SK-N-SH (cell line): ENCODE measurements around the gene PHACTR4. TPM values are rescaled to one million over a fixed set of nuclear protein-coding genes. Genes with fewer than 3 reads are reported as not detected.

Source experiments
- CTCF ChIA-PET: fragments of 300-600, 350-600 bp; formaldehyde crosslinking; extraction: SDS; loops from one replicate; lab custom pipeline; 2021; lab: Yijun Ruan, JAX
- POLR2A ChIA-PET: fragments of 350-600 bp; sonication (Branson Sonifier 250); formaldehyde crosslinking; extraction: SDS; loops from one replicate; lab custom pipeline; 2020; ENCODE audit warnings: antibody characterized with exemption, inconsistent platforms; lab: Yijun Ruan, JAX
- DNase-seq: peaks from one replicate; pipeline ENCODE4 v3.0.0; 2012
- H2AFZ ChIP-seq: fragments of 200-600 bp; sonication (generic); 2 replicates; pipeline ENCODE4 v1.8.1; 2016; ENCODE audit warnings: antibody characterized with exemption, mild to moderate bottlenecking, low read depth
- H3F3A ChIP-seq: fragments of 200-600 bp; sonication (generic); replicated peaks from 2 replicates; pipeline ENCODE3; 2016; ENCODE audit warnings: antibody characterized with exemption, mild to moderate bottlenecking; ENCODE audit not compliant: insufficient read depth
- H3K27ac ChIP-seq, 2 experiments: fragments of 200-500 bp in 1 of 2; fragments of 200-600 bp in 1 of 2; sonication (Bioruptor generic) in 1 of 2; sonication (generic), shearing (Covaris generic) in 1 of 2; 2 replicates each; pipeline versions ENCODE4 v1.5.1 to v1.6.1; 2014 to 2016; ENCODE audit warnings: low read depth in 2 of 2, inconsistent platforms in 1 of 2, low read length in 1 of 2, mild to moderate bottlenecking in 1 of 2, mixed read lengths in 1 of 2
- H3K27me3 ChIP-seq: fragments of 200-600 bp; sonication (generic), shearing (Covaris generic); 2 replicates; pipeline ENCODE4 v1.6.1; 2016; ENCODE audit warnings: mixed run types; ENCODE audit not compliant: insufficient read depth
- H3K36me3 ChIP-seq, 2 experiments: fragments of 200-500 bp in 1 of 2; fragments of 200-600 bp in 1 of 2; sonication (Bioruptor generic) in 1 of 2; sonication (generic) in 1 of 2; replicated peaks in 1 of 2; 2 replicates each; pipeline versions ENCODE3 to v1.5.1; 2014 to 2016; ENCODE audit warnings: low read length in 1 of 2, mild to moderate bottlenecking in 1 of 2; ENCODE audit not compliant: insufficient read depth in 2 of 2, control insufficient read depth in 1 of 2
- H3K4me1 ChIP-seq, 2 experiments: fragments of 200-500 bp in 1 of 2; fragments of 200-600 bp in 1 of 2; sonication (Bioruptor generic) in 1 of 2; sonication (generic), shearing (Covaris generic) in 1 of 2; 2 replicates each; pipeline versions ENCODE4 v1.5.1 to v1.6.1; 2014 to 2016; ENCODE audit warnings: low read depth in 1 of 2, low read length in 1 of 2, mixed run types in 1 of 2; ENCODE audit not compliant: insufficient read depth in 2 of 2, control insufficient read depth in 1 of 2
- H3K4me2 ChIP-seq: fragments of 200-600 bp; sonication (generic), shearing (Covaris generic); 2 replicates; pipeline ENCODE4 v1.6.1; 2017; ENCODE audit warnings: mixed run types
- H3K4me3 ChIP-seq, 2 experiments: fragments of 200-500 bp in 1 of 2; fragments of 200-600 bp in 1 of 2; sonication (Bioruptor generic) in 1 of 2; sonication (generic), shearing (Covaris generic) in 1 of 2; 2 replicates each; pipeline versions ENCODE4 v1.5.1 to v1.8.1; 2014 to 2016; ENCODE audit warnings: low read depth in 2 of 2, inconsistent platforms in 1 of 2, low read length in 1 of 2, mild to moderate bottlenecking in 1 of 2, mixed read lengths in 1 of 2, moderate library complexity in 1 of 2
- H3K79me2 ChIP-seq: fragments of 200-600 bp; sonication (generic); 2 replicates; pipeline ENCODE4 v1.8.1; 2017; ENCODE audit warnings: mild to moderate bottlenecking; ENCODE audit not compliant: insufficient read depth
- H3K9ac ChIP-seq: fragments of 200-600 bp; sonication (generic); 2 replicates; pipeline ENCODE4 v1.6.1; 2017; ENCODE audit warnings: mixed run types
- H3K9me2 ChIP-seq: fragments of 200-600 bp; sonication (generic); 2 replicates; pipeline ENCODE4 v1.6.1; 2017; ENCODE audit warnings: mixed run types
- H3K9me3 ChIP-seq: fragments of 200-600 bp; sonication (generic); 2 replicates; pipeline ENCODE4 v1.6.1; 2017; ENCODE audit warnings: mixed run types, mild to moderate bottlenecking, moderate library complexity
- H4K20me1 ChIP-seq: fragments of 200-600 bp; sonication (generic); 2 replicates; pipeline ENCODE4 v1.6.1; 2017; ENCODE audit warnings: mild to moderate bottlenecking, mixed run types; ENCODE audit not compliant: insufficient read depth
- EP300 ChIP-seq, 2 experiments: IDR thresholded peaks; 2 replicates each; pipeline versions ENCODE4 v1.4.0 to v1.6.1; 2012; ENCODE audit warnings: borderline replicate concordance in 1 of 2, low read depth in 1 of 2, low read length in 1 of 2
- EZH2phosphoT487 ChIP-seq: fragments of 200-600 bp; sonication (generic); IDR thresholded peaks from 2 replicates; pipeline ENCODE4 v1.6.1; 2017; ENCODE audit warnings: low read depth, mixed run types, mild to moderate bottlenecking, antibody characterized with exemption, moderate library complexity, borderline replicate concordance
- FOXJ3 ChIP-seq: sonication (generic); formaldehyde crosslinking; IDR thresholded peaks from 2 replicates; pipeline ENCODE4 v1.5.1; 2020; ENCODE audit warnings: mild to moderate bottlenecking, missing genetic modification reagents
- GABPA ChIP-seq: IDR thresholded peaks from 2 replicates; pipeline ENCODE4 v1.4.0; 2012; ENCODE audit warnings: low read depth, mild to moderate bottlenecking
- GATA2 ChIP-seq: sonication (generic); formaldehyde crosslinking; IDR thresholded peaks from 2 replicates; pipeline ENCODE4 v1.5.0; 2020; ENCODE audit warnings: mild to moderate bottlenecking, missing genetic modification reagents
- MXI1 ChIP-seq: IDR thresholded peaks from 2 replicates; pipeline ENCODE4 v1.6.1; 2012; ENCODE audit warnings: mild to moderate bottlenecking, low read depth, low read length, improper control_type of control experiment
- POLR2AphosphoS5 ChIP-seq: IDR thresholded peaks from 2 replicates; pipeline ENCODE4 v1.6.1; 2012; ENCODE audit warnings: low read depth, low read length
- RAD21 ChIP-seq: IDR thresholded peaks from 2 replicates; pipeline ENCODE4 v1.6.1; 2012; ENCODE audit warnings: mild to moderate bottlenecking, low read length
- RCOR1 ChIP-seq: fragments of 150-350 bp; IDR thresholded peaks from 2 replicates; pipeline ENCODE4 v1.6.1; 2017; ENCODE audit warnings: antibody characterized with exemption, low read length
- RFX5 ChIP-seq: IDR thresholded peaks from 2 replicates; pipeline ENCODE4 v1.6.1; 2012; ENCODE audit warnings: mild to moderate bottlenecking, improper control_type of control experiment, low read length
- RXRA ChIP-seq: IDR thresholded peaks from 2 replicates; pipeline ENCODE4 v1.4.0; 2012; ENCODE audit warnings: low read depth, mild to moderate bottlenecking, borderline replicate concordance
- SIN3A ChIP-seq: IDR thresholded peaks from 2 replicates; pipeline ENCODE4 v1.6.1; 2012; ENCODE audit warnings: low read depth, mild to moderate bottlenecking, low read length, moderate library complexity, borderline replicate concordance
- SMC3 ChIP-seq: IDR thresholded peaks from 2 replicates; pipeline ENCODE4 v1.6.1; 2012; ENCODE audit warnings: low read depth, low read length, improper control_type of control experiment
- TCF12 ChIP-seq: IDR thresholded peaks from 2 replicates; pipeline ENCODE4 v1.4.0; 2012
- TEAD4 ChIP-seq: IDR thresholded peaks from 2 replicates; pipeline ENCODE4 v1.4.0; 2012; ENCODE audit warnings: mild to moderate bottlenecking, borderline replicate concordance; ENCODE audit not compliant: insufficient read depth
- whole genome bisulfite sequencing: methylation state at CpG from one replicate; pipeline ENCODE4 v1.1.6; 2017; ENCODE audit warnings: low lambda C conversion rate; 5-methylcytosine and 5-hydroxymethylcytosine counted together
- polyA plus RNA-seq, 3 experiments: library from polyadenylated mRNA; depleted of rRNA; stranded (reverse); fragments of >200 nt; gene quantifications; 2 replicates each; pipeline ENCODE4 v1.2.3, GENCODE V29; 2012
- TF ChIP-seq, protein P1 (sequence below): IDR thresholded peaks from 2 replicates; pipeline ENCODE4 v1.6.1; 2012; ENCODE audit warnings: mild to moderate bottlenecking, low read depth, low read length, moderate library complexity
- TF ChIP-seq, protein P2 (sequence below): fragments of 200-600 bp; sonication (generic); IDR thresholded peaks from 2 replicates; pipeline ENCODE4 v1.6.1; 2017; ENCODE audit warnings: antibody characterized with exemption, mild to moderate bottlenecking, moderate library complexity
- TF ChIP-seq, protein P3 (sequence below): fragments of 150-350 bp; IDR thresholded peaks from 2 replicates; pipeline ENCODE4 v1.6.1; 2016; ENCODE audit warnings: mild to moderate bottlenecking, low read depth, low read length
- TF ChIP-seq, protein P4 (sequence below): IDR thresholded peaks from 2 replicates; pipeline ENCODE4 v1.4.0; 2012; ENCODE audit warnings: low read depth, borderline replicate concordance
- TF ChIP-seq, protein P5 (sequence below): IDR thresholded peaks from 2 replicates; pipeline ENCODE4; 2012

The PHACTR4 gene
- polyA plus RNA-seq, 1 of the 3 experiments (the other 2 are of a cell fraction), result 9.8 TPM

DNA sequence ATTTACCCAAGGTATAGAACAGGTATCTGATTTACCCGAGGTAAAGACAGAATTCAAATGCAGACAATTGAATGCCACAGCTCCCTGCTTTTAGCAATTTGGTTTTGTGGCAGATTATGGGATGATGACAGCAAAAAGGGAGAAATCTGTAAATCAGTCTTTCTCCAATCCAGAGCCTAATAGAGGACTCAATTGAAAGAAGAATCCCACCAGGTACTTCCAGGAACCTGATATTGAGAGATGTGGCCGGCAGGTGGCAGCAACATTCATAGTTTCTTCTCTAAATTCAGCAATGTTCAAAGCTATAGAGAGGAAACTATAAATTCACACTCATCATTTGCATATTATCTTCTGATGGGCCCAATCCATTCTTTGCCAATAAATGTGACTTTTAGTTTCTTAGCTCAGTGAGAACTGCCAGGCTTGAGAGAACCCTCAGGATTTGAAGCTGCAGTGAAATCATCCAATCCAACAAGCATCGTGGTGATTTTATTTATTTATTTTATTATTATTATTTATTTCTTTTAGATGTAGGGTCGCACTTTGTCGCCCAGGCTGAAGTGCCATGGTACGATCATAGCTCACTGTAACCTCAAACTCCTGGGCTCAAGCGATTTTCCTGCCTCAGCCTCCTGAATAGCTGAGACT, 9.8 kb upstream of the PHACTR4 start:
- H3K36me3 ChIP-seq, result no peaks in the 10 kb centered on the region
- H3K9me3 ChIP-seq, result no peaks in the 10 kb centered on the region
- 22% methylated on average over 7 of the region's 7 CpGs for WGBS
- TF ChIP-seq, protein P1, sequence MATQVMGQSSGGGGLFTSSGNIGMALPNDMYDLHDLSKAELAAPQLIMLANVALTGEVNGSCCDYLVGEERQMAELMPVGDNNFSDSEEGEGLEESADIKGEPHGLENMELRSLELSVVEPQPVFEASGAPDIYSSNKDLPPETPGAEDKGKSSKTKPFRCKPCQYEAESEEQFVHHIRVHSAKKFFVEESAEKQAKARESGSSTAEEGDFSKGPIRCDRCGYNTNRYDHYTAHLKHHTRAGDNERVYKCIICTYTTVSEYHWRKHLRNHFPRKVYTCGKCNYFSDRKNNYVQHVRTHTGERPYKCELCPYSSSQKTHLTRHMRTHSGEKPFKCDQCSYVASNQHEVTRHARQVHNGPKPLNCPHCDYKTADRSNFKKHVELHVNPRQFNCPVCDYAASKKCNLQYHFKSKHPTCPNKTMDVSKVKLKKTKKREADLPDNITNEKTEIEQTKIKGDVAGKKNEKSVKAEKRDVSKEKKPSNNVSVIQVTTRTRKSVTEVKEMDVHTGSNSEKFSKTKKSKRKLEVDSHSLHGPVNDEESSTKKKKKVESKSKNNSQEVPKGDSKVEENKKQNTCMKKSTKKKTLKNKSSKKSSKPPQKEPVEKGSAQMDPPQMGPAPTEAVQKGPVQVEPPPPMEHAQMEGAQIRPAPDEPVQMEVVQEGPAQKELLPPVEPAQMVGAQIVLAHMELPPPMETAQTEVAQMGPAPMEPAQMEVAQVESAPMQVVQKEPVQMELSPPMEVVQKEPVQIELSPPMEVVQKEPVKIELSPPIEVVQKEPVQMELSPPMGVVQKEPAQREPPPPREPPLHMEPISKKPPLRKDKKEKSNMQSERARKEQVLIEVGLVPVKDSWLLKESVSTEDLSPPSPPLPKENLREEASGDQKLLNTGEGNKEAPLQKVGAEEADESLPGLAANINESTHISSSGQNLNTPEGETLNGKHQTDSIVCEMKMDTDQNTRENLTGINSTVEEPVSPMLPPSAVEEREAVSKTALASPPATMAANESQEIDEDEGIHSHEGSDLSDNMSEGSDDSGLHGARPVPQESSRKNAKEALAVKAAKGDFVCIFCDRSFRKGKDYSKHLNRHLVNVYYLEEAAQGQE, result no peak
- TF ChIP-seq, protein P2, sequence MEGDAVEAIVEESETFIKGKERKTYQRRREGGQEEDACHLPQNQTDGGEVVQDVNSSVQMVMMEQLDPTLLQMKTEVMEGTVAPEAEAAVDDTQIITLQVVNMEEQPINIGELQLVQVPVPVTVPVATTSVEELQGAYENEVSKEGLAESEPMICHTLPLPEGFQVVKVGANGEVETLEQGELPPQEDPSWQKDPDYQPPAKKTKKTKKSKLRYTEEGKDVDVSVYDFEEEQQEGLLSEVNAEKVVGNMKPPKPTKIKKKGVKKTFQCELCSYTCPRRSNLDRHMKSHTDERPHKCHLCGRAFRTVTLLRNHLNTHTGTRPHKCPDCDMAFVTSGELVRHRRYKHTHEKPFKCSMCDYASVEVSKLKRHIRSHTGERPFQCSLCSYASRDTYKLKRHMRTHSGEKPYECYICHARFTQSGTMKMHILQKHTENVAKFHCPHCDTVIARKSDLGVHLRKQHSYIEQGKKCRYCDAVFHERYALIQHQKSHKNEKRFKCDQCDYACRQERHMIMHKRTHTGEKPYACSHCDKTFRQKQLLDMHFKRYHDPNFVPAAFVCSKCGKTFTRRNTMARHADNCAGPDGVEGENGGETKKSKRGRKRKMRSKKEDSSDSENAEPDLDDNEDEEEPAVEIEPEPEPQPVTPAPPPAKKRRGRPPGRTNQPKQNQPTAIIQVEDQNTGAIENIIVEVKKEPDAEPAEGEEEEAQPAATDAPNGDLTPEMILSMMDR, result peak; percentile 80
- no peak for TF ChIP-seq TEAD4
- TF ChIP-seq POLR2AphosphoS5, result no peak
- TF ChIP-seq RAD21, result peak; percentile 78
- TF ChIP-seq SIN3A, result no peak
- TF ChIP-seq, protein P3, sequence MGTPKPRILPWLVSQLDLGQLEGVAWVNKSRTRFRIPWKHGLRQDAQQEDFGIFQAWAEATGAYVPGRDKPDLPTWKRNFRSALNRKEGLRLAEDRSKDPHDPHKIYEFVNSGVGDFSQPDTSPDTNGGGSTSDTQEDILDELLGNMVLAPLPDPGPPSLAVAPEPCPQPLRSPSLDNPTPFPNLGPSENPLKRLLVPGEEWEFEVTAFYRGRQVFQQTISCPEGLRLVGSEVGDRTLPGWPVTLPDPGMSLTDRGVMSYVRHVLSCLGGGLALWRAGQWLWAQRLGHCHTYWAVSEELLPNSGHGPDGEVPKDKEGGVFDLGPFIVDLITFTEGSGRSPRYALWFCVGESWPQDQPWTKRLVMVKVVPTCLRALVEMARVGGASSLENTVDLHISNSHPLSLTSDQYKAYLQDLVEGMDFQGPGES, result no peak
- no peak for TF ChIP-seq MXI1
- TF ChIP-seq, protein P4, sequence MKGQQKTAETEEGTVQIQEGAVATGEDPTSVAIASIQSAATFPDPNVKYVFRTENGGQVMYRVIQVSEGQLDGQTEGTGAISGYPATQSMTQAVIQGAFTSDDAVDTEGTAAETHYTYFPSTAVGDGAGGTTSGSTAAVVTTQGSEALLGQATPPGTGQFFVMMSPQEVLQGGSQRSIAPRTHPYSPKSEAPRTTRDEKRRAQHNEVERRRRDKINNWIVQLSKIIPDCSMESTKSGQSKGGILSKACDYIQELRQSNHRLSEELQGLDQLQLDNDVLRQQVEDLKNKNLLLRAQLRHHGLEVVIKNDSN, result no peak
- no peak for TF ChIP-seq RXRA
- no peak for TF ChIP-seq GABPA
- TF ChIP-seq, protein P5, sequence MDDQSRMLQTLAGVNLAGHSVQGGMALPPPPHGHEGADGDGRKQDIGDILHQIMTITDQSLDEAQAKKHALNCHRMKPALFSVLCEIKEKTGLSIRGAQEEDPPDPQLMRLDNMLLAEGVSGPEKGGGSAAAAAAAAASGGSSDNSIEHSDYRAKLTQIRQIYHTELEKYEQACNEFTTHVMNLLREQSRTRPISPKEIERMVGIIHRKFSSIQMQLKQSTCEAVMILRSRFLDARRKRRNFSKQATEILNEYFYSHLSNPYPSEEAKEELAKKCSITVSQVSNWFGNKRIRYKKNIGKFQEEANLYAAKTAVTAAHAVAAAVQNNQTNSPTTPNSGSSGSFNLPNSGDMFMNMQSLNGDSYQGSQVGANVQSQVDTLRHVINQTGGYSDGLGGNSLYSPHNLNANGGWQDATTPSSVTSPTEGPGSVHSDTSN, result no peak
- 0 out of 2 replicates have a peak, but pooled peaks have one; percentile 17 for TF ChIP-seq RFX5
- TF ChIP-seq EZH2phosphoT487, result no peak
- TF ChIP-seq TCF12, result no peak
- TF ChIP-seq GATA2 (CRISPR knock-in tag), result no peak
- TF ChIP-seq RCOR1, result no peak
- no peak for TF ChIP-seq FOXJ3 (CRISPR knock-in tag)
- TF ChIP-seq SMC3, result peak; percentile 62
- no peak for TF ChIP-seq EP300 (IDR thresholded peaks at IDR 0.05; ENCODE audit: borderline replicate concordance in 1 of 2, low read depth in 1 of 2, low read length in 1 of 2)
- no peaks in the 10 kb centered on the region for H3K4me1 ChIP-seq
- H3K9me2 ChIP-seq, result no peaks in the 10 kb centered on the region
- no peak overlapping the region for H2AFZ ChIP-seq
- H3K9ac ChIP-seq, result no peak overlapping the region
- H3K27me3 ChIP-seq, result no peaks in the 10 kb centered on the region
- H3F3A ChIP-seq, result peaks cover 10% of the 10 kb centered on the region
- CTCF ChIA-PET, result interaction anchor here (0.6 to 3.3 kb wide), 47 partner anchors 9 to 619 kb away, joined by 3 to 48 read pairs (median 4); partner anchors contain the start of genes MED18, PHACTR4 and SESN2
- H3K4me2 ChIP-seq, result no peak overlapping the region
- H3K27ac ChIP-seq, result no peak overlapping the region
- POLR2A ChIA-PET, result interaction anchor here (0.5 to 2.3 kb wide), 4 partner anchors 10 to 222 kb away, joined by 3 to 11 read pairs (median 6); partner anchors contain the start of genes MED18 and PHACTR4
- no peaks in the 10 kb centered on the region for H3K79me2 ChIP-seq
- DNase-seq, result peak; percentile 75
- peak overlapping the region in 1 of 2 experiments; percentile 39; a peak in 1 of 4 replicates for H3K4me3 ChIP-seq
- H4K20me1 ChIP-seq, result no peaks in the 10 kb centered on the region
